ENCODE data around the gene FANCM.
"Not testable (repeated sequence)": the region's sequence is repeated elsewhere in the genome, so short reads cannot be mapped to it uniquely, and the experiment has no call there.

FANCM gene

DNA sequence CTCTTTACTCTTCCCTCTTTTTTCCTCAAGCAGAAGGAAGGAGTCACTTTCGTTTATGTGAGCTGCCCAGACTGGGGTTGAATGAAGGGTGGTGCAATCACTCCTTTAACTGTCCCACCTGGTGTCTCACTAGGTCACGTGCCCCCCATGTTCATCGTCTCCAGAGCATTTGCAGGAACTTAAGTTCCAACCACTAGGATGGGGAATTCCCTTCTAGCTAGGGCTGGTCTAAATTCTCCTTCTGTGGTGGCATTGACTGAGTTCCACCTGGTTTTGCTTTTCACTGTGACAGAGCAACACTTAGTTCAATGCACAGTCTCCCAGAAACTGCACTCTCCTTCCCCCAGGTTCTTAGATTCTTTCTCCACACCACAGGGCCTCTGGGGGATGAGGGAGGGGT is 9.5 kb downstream of the FANCM start:
- no peak for DNase-seq

DNA sequence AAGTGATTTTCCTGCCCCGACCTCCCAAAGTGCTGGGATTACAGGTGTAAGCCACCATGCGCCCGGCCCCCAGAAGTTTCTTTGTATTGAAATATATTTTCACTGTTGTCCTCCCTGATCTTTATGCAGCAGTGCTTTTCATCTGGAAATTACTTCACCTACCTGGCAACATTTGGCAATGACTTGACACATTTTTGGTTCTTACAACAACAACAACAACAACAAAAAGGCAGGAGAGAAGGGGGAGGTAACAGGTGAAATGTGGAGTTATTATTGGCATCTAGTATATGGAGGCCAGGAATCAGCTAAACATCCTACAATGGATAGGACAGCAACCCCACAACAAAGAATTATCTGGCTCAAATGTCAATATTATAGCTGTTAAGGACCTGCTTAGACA is 13.9 kb downstream of the FANCM start:
- no peak for DNase-seq

DNA sequence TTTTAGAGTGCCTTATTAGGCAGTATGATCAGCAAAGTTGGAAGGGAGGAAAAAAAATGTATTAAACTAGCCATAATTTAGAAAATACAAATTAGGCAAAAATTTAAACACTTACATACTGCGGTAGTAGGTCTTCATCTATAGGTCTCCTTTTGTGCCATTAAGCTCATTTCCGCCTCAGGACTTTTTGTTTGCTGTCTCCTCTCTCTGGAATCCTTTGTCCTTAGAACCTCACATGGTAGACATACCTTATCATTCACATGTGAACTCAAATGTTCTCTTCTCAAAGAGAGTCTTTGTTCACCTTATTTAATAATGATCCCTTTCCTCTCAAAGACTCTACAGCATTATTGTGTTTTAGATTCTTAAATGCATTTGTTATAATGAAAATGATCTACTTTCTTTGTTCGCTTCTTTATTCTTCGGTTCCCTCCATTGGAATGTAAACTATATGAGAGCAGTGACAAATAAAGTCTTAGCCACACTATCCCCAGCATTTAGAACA is 14.7 kb downstream of the FANCM start:
- no peak for DNase-seq

DNA sequence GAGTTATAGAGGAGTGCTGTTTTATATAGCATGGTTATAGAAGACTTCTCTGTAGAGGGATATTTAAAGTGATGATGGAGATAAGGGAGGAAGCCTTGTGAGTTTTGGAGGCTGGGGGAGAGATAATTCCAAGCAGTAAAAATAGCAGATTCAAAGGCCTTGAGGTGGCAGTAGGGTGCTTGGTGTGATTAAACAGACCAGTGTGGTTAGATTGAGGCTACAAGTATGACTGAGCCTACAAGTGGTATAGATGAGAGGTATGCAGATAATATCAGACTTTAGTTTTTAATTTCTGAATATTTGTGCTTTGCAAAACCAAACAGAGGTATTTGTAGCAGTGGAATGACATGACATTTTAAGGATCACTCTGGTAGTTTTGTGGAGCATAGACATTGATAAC is 20.3 kb downstream of the FANCM start:
- no peak for DNase-seq

DNA sequence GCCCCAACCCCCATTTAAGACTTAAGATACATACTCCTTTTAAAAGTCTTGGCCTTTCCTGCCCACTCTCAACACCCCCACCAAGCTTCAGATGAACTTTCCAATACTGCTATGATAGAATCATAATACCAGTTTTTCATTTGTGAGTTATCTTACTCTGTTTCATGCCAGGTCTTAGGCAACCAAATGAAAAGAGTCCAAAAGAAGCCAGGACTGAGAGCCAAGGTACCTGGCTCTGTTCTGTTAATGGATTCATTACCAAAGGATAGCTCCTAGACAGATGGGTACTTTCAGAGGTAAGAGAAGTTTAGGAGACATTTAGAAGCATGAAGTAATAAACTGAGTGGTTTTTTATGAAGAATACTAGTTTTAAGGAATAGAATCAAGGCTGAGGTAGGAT is 34.2 kb downstream of the FANCM start:
- DNase-seq: no peak

DNA sequence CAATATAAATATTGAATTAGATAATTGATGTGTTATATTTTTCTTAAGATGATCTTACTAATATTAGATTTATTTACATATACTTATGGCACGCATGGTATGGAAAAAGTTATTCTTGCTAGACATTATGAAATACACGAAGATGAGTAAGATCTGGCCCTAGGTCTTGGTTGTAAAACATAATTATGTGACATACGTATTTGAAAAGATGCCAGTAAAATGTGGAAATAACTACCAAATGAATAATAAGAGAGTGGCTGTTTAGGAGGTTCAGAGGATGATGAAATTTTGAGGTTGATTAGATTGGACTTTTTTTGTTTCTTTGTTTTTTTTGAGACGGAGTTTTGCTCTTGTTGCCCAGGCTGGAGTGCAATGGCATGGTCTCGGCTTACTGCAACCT is 41.3 kb downstream of the FANCM start:
- no peak for DNase-seq

GRCh38 chr14:45181329-45181728 is 45.6 kb downstream of the FANCM start:
- no peak for DNase-seq

DNA sequence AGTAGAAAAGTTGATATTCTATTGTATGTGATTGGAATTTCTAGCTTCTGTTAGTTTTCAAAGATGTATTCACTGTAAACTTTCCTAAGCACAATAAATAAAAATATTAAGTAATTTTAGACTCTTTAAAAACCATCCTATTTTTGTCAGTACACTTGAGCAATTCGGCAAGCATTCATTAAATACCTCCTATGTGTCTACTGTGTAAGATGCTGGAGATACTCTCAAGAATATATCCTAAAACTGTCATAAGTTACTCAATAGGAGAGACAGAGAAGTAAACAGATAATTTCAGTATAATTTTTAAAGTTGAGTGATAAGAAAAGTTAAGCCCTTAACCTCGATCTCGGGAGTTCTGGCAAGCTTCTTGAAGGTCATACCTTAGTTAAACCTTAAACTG is 46.1 kb downstream of the FANCM start:
- no peak for DNase-seq

DNA sequence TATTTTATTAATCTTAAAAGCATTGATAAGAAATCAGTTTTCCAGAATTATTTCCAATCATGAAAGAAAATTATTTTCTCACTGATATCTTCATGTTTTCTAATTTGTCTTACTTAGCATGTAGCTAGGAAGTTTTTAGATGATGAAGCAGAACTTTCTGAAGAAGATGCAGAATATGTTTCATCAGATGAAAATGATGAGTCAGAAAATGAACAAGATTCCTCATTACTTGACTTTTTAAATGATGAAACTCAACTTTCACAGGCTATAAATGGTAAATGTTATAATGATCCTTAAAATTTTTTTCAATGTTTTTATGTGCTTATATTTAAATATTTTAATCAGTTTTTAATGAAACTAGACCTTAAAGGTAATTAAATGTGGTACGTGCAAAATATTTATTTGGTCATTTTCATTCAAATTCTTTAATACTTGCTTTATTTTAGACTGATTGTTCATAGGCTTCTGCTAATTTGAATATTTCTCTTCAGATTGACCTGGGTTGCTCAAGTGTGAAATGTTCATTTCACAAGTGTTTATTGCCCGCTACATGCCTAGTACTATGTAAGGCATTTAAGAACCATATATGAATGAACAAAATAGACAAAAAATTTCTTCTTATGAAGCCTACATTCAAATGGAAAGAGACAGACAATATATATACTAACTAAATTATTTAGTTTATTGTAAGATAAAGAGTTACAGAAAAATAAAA is 49.5 kb downstream of the FANCM start:
- no peak for DNase-seq

GRCh38 chr14:45194964-45195363 is 59.2 kb downstream of the FANCM start:
- DNase-seq: no peak

DNA sequence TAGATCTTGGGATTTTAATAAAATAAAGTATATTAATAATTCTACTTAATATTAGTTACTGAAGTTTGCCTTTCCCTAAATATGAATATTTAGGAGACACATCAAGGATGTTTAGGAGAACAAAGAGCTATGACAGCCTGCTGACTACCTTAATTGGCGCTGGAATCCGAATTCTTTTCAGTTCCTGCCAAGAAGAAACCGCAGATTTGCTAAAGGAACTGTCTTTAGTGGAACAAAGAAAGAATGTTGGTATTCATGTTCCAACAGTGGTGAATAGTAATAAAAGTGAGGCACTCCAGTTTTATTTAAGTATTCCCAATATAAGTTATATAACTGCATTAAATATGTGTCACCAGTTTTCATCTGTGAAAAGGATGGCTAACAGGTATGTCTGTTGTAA is 62.8 kb downstream of the FANCM start:
- DNase-seq: no peak

DNA sequence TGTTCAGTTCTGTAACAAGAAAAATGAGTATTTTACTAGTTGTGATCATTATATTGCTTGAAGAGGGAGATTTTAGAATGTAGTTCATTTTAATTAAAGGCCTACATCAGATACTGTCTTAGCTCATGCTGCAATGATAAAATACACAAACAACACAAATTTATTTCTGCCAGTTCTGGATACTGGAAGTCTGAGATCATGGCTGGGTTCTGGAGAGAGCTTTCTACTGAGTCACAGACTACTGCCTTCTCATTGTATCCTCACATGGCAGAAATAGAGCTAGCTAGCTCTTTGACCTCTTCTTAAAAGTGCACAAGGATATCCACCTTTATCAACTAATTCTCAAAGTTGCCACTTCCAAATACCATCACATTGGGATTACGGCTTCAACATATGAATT is 63.5 kb downstream of the FANCM start:
- DNase-seq: no peak

DNA sequence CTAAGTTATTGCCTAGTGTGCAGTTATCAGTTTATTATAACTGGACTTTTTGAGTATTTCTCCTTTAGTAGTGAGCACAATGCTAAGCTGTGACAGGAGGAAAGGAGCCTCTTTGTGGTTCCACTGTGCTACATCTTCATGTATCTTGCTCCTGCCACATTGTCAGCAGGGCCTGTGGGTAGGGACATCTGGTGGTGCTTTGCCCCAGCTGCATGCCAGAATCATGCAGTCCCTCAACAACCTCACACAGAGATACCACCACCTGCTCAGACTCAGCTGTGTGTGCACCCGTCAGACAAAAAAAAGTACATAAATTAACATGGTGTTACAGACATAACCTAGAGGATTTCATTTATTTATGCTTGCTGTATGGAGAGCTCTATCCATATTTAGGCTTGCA is 66.2 kb downstream of the FANCM start:
- DNase-seq: no peak

DNA sequence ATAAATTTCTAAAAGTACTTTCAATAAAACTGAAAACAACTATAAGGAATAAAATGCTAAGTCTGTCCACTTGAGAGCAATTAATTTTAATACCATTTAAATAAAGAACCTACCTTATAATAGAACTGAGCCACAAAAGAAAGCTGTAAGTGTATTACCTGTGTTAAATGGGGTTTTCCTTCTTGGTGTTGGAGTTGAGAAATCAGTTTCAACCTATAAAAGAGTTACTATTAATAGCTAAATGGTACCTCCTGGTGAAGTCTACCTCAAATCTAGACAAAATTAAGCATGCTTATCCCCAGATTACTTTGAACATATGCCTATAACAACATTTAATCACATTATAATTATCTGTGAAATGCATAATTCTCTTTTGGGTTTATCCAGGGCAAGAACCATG is 68.5 kb downstream of the FANCM start:
- no peak for DNase-seq

GRCh38 chr14:45210159-45210558 is 74.4 kb downstream of the FANCM start:
- no peak for DNase-seq

- no peak for DNase-seq
These were observed 75.6 kb downstream of the FANCM start for GRCh38 chr14:45211295-45211694.

DNA sequence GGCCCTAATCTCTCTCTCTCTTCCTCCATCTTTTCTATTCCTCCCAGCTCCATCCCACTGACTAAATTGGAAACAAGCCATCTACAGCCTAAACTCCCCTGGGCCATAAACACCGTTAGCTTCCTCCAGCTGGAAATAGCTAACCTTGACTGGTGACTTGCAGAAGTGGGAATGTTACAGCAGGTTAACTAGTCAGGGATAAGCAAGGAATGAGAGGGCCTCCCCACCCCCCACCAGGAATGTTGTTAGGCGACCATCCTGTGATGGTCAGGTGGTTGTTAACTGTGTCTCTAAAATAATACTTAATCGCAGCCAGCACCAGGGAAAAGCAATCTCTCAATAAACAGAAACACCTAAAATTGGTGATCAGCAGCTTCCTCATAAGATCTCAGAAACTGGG is 76.5 kb downstream of the FANCM start:
- DNase-seq: no peak

- not testable (repeated sequence) for DNase-seq
These were observed 78.0 kb downstream of the FANCM start for GRCh38 chr14:45213716-45214115.

DNA sequence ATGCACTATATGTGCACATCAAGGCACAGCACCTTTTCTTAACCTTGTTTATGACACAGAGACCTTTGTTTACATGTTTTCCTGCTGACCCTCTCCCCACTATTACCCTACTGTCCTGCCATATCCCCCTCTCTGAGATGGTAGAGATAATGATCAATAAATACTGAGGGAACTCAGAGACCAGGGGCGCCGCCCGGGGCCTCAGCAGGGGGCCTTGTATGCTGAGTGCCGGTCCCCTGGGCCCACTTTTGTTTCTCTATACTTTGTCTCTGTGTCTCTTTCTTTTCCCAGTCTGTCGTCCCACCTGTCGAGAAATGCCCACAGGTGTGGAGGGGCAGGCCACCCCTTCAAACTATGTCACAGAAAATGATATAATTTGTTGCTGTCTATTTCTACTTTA is 78.6 kb downstream of the FANCM start:
- not testable (repeated sequence) for DNase-seq

DNA sequence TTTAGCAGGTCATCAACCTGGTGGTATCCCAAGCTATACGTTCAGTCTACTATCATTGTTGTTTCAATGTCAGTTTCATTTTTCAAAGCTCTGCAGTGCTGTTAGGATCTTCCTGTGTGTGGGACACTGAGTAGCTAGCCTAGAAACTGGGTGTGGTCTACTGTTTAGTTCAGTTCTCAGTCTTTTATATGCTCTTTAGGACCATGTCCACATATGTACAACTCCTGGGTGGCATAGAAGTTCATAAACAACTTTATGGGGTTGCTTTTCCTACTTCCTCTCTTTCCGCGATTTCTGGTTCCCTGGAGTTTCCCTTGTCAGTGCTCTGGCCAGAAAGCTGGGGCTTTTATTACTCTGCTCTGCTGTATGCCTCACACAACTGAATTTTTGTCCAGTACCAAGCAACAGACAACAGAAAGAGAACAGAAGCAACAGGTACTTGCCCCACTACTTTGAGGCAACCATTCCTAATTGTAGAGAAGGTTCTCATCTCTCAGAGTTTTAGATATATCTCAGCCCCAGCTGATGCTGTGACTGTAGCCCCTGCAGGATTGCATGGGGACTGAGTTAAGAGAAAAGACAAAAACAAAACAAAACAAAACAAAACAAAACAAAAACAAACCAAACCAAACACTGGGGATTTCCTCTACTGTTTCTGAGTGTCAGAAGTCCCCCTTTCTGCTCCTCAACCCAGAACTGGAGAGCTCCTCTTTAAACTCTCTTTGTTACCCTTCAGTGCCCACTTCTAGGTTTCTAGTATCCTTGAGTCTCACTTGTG is 86.9 kb downstream of the FANCM start:
- DNase-seq: no peak

GRCh38 chr14:45227566-45227965 is 91.8 kb downstream of the FANCM start:
- no peak for DNase-seq

DNA sequence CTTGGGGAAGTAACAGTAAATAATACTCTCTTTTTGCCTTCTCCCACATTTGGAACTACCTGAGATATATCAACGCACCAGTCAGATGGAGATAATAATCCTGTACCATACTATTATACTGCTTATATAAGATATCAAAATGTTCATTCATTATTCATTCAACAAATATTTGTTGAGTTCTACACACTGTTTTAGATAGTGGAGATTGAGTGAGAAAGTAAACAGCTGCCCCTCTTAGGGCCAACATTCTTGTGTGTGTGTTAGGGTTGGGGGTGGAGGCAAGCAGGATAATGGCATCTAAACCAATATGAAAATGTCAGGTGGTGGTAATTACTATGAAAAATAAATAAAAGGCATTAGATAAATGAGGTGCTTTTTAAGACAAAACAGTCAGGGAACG is 103.3 kb downstream of the FANCM start:
- DNase-seq: no peak

- DNase-seq: no peak
These were observed 107.0 kb downstream of the FANCM start for GRCh38 chr14:45242706-45243105.

DNA sequence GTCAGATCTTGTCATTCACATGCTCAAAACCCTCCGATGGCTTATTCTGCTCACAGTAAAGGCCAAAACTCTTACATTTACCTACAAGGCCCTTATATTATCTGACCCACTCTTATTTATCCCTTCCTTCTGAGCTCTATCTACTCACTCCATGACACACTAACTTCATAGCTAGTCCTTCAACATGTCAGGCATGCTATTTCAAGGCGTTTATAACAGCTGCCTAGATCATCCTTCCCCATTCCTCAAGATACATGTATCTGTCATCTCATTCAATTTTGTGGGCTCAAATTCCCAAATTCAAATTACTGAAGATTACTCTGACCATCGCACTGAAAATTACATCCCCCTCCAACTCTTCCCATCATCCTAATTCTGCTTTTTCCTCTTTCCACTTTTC is 110.4 kb downstream of the FANCM start:
- DNase-seq: no peak

DNA sequence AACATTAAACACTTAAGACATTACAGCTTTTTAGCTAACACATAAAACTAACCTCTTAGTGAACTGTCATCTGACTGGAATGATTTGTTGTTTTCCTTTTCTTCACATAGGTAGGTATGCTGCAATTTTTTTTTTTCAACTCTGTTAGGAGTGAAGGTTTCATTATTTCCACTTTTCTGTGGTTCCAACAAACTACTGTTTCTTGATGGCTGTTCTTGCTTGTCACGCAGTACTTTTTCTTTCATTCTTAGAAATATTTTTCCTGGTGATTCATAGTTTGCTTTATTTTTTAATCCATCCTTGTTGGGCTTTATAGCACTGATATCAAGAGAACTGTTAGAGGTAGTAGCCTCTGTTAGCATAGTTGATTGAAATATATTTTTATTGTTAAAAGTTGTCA is 111.0 kb downstream of the FANCM start:
- no peak for DNase-seq
